H1 (cell line): Measurements from ENCODE around the gene DAZAP1. TPM values are rescaled to one million over a fixed set of nuclear protein-coding genes. Genes with fewer than 3 reads are reported as not detected.

Source experiments
- CTCF ChIA-PET: fragments of 300-600 bp; sonication (Branson Sonifier 250); formaldehyde crosslinking; loops from one replicate; lab custom pipeline; 2021; ENCODE audit not compliant: partially characterized antibody; lab: Charles Lee
- POLR2A ChIA-PET: fragments of 300-600 bp; sonication (Branson Sonifier 250); formaldehyde crosslinking; loops from one replicate; lab custom pipeline; 2021; ENCODE audit warnings: inconsistent platforms; ENCODE audit not compliant: partially characterized antibody; lab: Charles Lee
- DNase-seq, 2 experiments: peaks; one replicate each; pipeline versions ENCODE4 v3.0.0 to v3.0.0-alpha.2; 2010 to 2022; ENCODE audit warnings: low spot score in 2 of 2, low read depth in 1 of 2, mixed read lengths in 1 of 2
- FAIRE-seq: peaks from 2 replicates; lab custom pipeline; 2011; peaks lifted over from hg19 to GRCh38; lab: Jason Lieb, UNC
- H2AFZ ChIP-seq: 2 replicates; pipeline ENCODE4 v1.8.1; 2012; ENCODE audit warnings: low read length, inconsistent platforms
- H2AK5ac ChIP-seq: 2 replicates; pipeline ENCODE4 v1.6.1; 2013; ENCODE audit warnings: low read depth, low read length
- H2BK120ac ChIP-seq: replicated peaks from 2 replicates; pipeline ENCODE3; 2013; ENCODE audit warnings: low read depth, low read length, inconsistent platforms
- H2BK12ac ChIP-seq: 2 replicates; pipeline ENCODE4 v1.6.1; 2013; ENCODE audit warnings: low read depth, low read length
- H2BK15ac ChIP-seq: 2 replicates; pipeline ENCODE4 v1.6.1; 2013; ENCODE audit warnings: low read length
- H2BK20ac ChIP-seq: 2 replicates; pipeline ENCODE4 v1.6.1; 2013; ENCODE audit warnings: low read length
- H2BK5ac ChIP-seq: 2 replicates; pipeline ENCODE4 v1.6.1; 2013; ENCODE audit warnings: low read depth, low read length
- H3K14ac ChIP-seq: 2 replicates; pipeline ENCODE4 v1.6.1; 2013; ENCODE audit warnings: inconsistent platforms; ENCODE audit not compliant: insufficient read length
- H3K18ac ChIP-seq: 2 replicates; pipeline ENCODE4 v1.6.1; 2013; ENCODE audit warnings: low read length; ENCODE audit errors: extremely low read depth
- H3K23ac ChIP-seq: 2 replicates; pipeline ENCODE4 v1.6.1; 2013; ENCODE audit warnings: inconsistent platforms; ENCODE audit not compliant: insufficient read length
- H3K23me2 ChIP-seq: 2 replicates; pipeline ENCODE4 v1.6.1; 2013; ENCODE audit warnings: low read depth, low read length
- H3K27ac ChIP-seq: 2 replicates; pipeline ENCODE4 v1.6.1; 2011; ENCODE audit warnings: low read depth, low read length, inconsistent platforms
- H3K27me3 ChIP-seq, 4 experiments: replicated peaks in 1 of 4; 1 replicate in 1 of 4; 2 replicates in 3 of 4; pipeline versions ENCODE4 v1.6.1 to v1.8.1; 2011 to 2013; ENCODE audit warnings: low read length in 3 of 4, mild to moderate bottlenecking in 3 of 4, inconsistent platforms in 2 of 4, mixed read lengths in 2 of 4, moderate library complexity in 1 of 4; ENCODE audit not compliant: control insufficient read depth in 3 of 4, insufficient read depth in 3 of 4; ENCODE audit errors: extremely low read depth in 1 of 4
- H3K36me3 ChIP-seq, 4 experiments: 2 replicates each; pipeline versions ENCODE4 v1.6.1 to v1.8.1; 2011 to 2013; ENCODE audit warnings: mild to moderate bottlenecking in 4 of 4, low read length in 3 of 4, moderate library complexity in 2 of 4, control low read depth in 1 of 4, inconsistent platforms in 1 of 4; ENCODE audit not compliant: insufficient read depth in 4 of 4, control insufficient read depth in 2 of 4
- H3K4ac ChIP-seq: replicated peaks from 2 replicates; pipeline ENCODE3; 2013; ENCODE audit warnings: low read length, low read depth, mixed read lengths, inconsistent platforms; ENCODE audit not compliant: insufficient read length
- H3K4me1 ChIP-seq, 4 experiments: replicated peaks in 1 of 4; 1 replicate in 1 of 4; 2 replicates in 3 of 4; pipeline versions ENCODE4 v1.6.1 to v1.8.1; 2011 to 2013; ENCODE audit warnings: low read length in 3 of 4, inconsistent platforms in 2 of 4, mixed read lengths in 1 of 4; ENCODE audit not compliant: insufficient read depth in 4 of 4, control insufficient read depth in 3 of 4
- H3K4me2 ChIP-seq, 2 experiments: 2 replicates each; pipeline versions ENCODE4 v1.6.1 to v1.8.1; 2011 to 2013; ENCODE audit warnings: low read depth in 2 of 2, low read length in 2 of 2, control low read depth in 1 of 2, inconsistent platforms in 1 of 2, mild to moderate bottlenecking in 1 of 2; ENCODE audit not compliant: insufficient read depth in 1 of 2
- H3K4me3 ChIP-seq, 4 experiments: fragments of 200-600, 300-600 bp in 1 of 4; sonication (generic), shearing (Covaris generic), sonication (Bioruptor Twin) in 1 of 4; 2 replicates each; pipeline versions ENCODE4 v1.5.1 to v1.8.1; 2011 to 2016; ENCODE audit warnings: low read length in 4 of 4, low read depth in 3 of 4, control low read depth in 2 of 4, inconsistent platforms in 2 of 4, mild to moderate bottlenecking in 2 of 4, mixed read lengths in 1 of 4, moderate library complexity in 1 of 4; ENCODE audit not compliant: insufficient read depth in 2 of 4; ENCODE audit errors: extremely low read depth in 1 of 4
- H3K56ac ChIP-seq: replicated peaks from 2 replicates; pipeline ENCODE3; 2013; ENCODE audit warnings: low read depth, mild to moderate bottlenecking, mixed read lengths, low read length, inconsistent platforms; ENCODE audit not compliant: insufficient read length
- H3K79me1 ChIP-seq: 2 replicates; pipeline ENCODE4 v1.6.1; 2013; ENCODE audit warnings: low read depth, low read length, control low read depth
- H3K79me2 ChIP-seq, 2 experiments: 2 replicates each; pipeline versions ENCODE4 v1.6.1 to v1.8.1; 2012 to 2013; ENCODE audit warnings: low read length in 2 of 2, mild to moderate bottlenecking in 2 of 2, inconsistent platforms in 1 of 2; ENCODE audit not compliant: insufficient read depth in 2 of 2, control insufficient read depth in 1 of 2
- H3K9ac ChIP-seq, 4 experiments: replicated peaks in 1 of 4; 1 replicate in 1 of 4; 2 replicates in 3 of 4; pipeline versions ENCODE4 v1.6.1 to v1.8.1; 2011 to 2013; ENCODE audit warnings: low read depth in 3 of 4, low read length in 3 of 4, control low read depth in 2 of 4, mild to moderate bottlenecking in 2 of 4, moderate library complexity in 2 of 4, inconsistent platforms in 1 of 4; ENCODE audit errors: extremely low read depth in 1 of 4
- H3K9me3 ChIP-seq, 2 experiments: 2 replicates each; pipeline versions ENCODE4 v1.6.1 to v1.8.1; 2012 to 2013; ENCODE audit warnings: mild to moderate bottlenecking in 2 of 2, moderate library complexity in 2 of 2, control low read depth in 1 of 2, inconsistent platforms in 1 of 2, low read depth in 1 of 2, low read length in 1 of 2, mixed read lengths in 1 of 2; ENCODE audit not compliant: insufficient read depth in 2 of 2
- H4K20me1 ChIP-seq, 2 experiments: replicated peaks in 1 of 2; 2 replicates each; pipeline versions ENCODE3 to v1.8.1; 2011 to 2013; ENCODE audit warnings: inconsistent platforms in 2 of 2, low read length in 2 of 2, mild to moderate bottlenecking in 1 of 2; ENCODE audit not compliant: insufficient read depth in 2 of 2, control insufficient read depth in 1 of 2
- H4K5ac ChIP-seq: 2 replicates; pipeline ENCODE4 v1.6.1; 2013; ENCODE audit warnings: low read length, low read depth, mixed read lengths, inconsistent platforms; ENCODE audit not compliant: insufficient read length
- H4K8ac ChIP-seq: 2 replicates; pipeline ENCODE4 v1.8.0; 2013; ENCODE audit warnings: mild to moderate bottlenecking, moderate library complexity, low read length, inconsistent platforms; ENCODE audit not compliant: insufficient read depth; ENCODE audit errors: extremely low read depth
- H4K91ac ChIP-seq: replicated peaks from 2 replicates; pipeline ENCODE3; 2013; ENCODE audit warnings: low read length, mixed read lengths, inconsistent platforms; ENCODE audit not compliant: insufficient read length
- BACH1 ChIP-seq: IDR thresholded peaks from 2 replicates; pipeline ENCODE4 v1.6.1; 2012; ENCODE audit warnings: low read length, improper control_type of control experiment
- CEBPB ChIP-seq: IDR thresholded peaks from 2 replicates; pipeline ENCODE4 v1.6.1; 2012; ENCODE audit warnings: low read depth, low read length
- GTF2F1 ChIP-seq: IDR thresholded peaks from 2 replicates; pipeline ENCODE4 v1.6.1; 2012; ENCODE audit warnings: low read depth, low read length, improper control_type of control experiment, borderline replicate concordance
- RAD21 ChIP-seq, 2 experiments: IDR thresholded peaks in 1 of 2; conservative IDR thresholded peaks in 1 of 2; 2 replicates each; pipeline ENCODE4 v1.6.1; 2011; ENCODE audit warnings: low read depth in 2 of 2, low read length in 2 of 2, improper control_type of control experiment in 1 of 2, inconsistent platforms in 1 of 2, mild to moderate bottlenecking in 1 of 2, moderate library complexity in 1 of 2
- TCF12 ChIP-seq: IDR thresholded peaks from 2 replicates; pipeline ENCODE4 v1.6.1; 2011; ENCODE audit warnings: low read depth, mild to moderate bottlenecking, low read length
- WGBS, 2 experiments: shearing (Covaris generic) in 1 of 2; methylation state at CpG; one replicate each; pipeline versions ENCODE4 v1.1.6 to v1.1.7; 2013 to 2015; ENCODE audit warnings: low lambda C conversion rate in 2 of 2, mixed read lengths in 2 of 2, inconsistent platforms in 1 of 2, low coverage in 1 of 2, missing lambda C conversion rate in 1 of 2; ENCODE audit not compliant: insufficient replicate concordance in 2 of 2, insufficient coverage in 1 of 2, insufficient read length in 1 of 2; ENCODE audit errors: extremely low coverage in 1 of 2, missing lambda C conversion rate in 1 of 2; 5-methylcytosine and 5-hydroxymethylcytosine counted together
- polyA plus RNA-seq, 7 experiments: library from polyadenylated mRNA; depleted of rRNA in 3 of 7; stranded (reverse) in 5 of 7; unstranded in 2 of 7; fragments of >200 nt in 5 of 7; fragments of 200-250 nt in 2 of 7; gene quantifications; 1 replicate in 5 of 7; 2 replicates in 1 of 7; 4 replicates in 1 of 7; pipeline versions ENCODE4 v1.2.1 to v1.2.3, GENCODE V29; 2011 to 2013; ENCODE audit warnings: missing spikeins in 2 of 7, mixed read lengths in 2 of 7
- total RNA-seq: library from RNA; stranded (reverse); fragmentation: NEBNext Ultra II Directional; extraction: Animal tissue kit (Norgen Biotek cat#: 25700); gene quantifications from 2 replicates; pipeline ENCODE4 v1.2.1, GENCODE V29; 2021
- TF ChIP-seq, protein P1 (sequence below): IDR thresholded peaks from 2 replicates; pipeline ENCODE4 v1.6.1; 2011; ENCODE audit warnings: low read depth, mild to moderate bottlenecking, low read length; ENCODE audit not compliant: insufficient read depth

DAZAP1 gene
- total and polyA plus RNA-seq, 2 of the 8 experiments (the other 6 are each of a cell fraction or from before 2014, with no cell fraction given) = 79.6 to 341 TPM

DNA sequence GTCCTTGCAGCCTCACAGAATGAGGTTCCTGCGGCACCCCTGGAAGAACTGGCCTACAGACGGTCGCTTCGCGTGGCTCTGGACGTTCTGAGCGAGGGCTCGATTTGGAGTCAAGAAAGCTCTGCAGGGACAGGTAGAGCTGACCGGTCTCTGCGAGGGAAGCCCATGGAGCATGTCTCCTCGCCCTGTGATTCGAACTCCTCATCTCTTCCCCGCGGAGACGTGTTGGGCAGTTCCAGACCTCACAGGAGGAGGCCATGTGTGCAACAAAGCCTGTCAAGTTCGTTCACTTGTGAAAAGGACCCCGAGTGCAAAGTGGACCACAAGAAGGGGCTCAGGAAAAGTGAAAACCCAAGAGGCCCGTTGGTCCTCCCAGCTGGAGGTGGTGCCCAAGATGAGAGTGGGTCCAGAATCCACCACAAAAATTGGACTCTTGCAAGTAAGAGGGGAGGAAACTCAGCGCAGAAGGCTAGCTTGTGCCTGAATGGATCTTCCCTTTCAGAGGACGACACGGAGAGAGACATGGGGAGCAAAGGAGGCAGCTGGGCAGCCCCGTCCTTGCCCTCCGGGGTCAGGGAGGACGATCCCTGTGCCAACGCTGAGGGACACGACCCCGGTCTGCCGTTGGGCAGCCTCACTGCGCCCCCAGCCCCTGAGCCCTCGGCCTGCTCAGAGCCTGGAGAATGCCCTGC, 47.1 kb upstream of the DAZAP1 start:
- H3K4me2 ChIP-seq = no peak overlapping the region
- H4K8ac ChIP-seq = no peak overlapping the region
- CTCF ChIA-PET = interaction anchor here (0.8 to 2.3 kb wide), 6 partner anchors 10 to 76 kb away, joined by 3 to 12 read pairs (median 3); no protein-coding TSS in a partner anchor
- no peak overlapping the region for H4K91ac ChIP-seq
- H3K36me3 ChIP-seq = peaks cover 12 to 69% (median 32%) of the 10 kb centered on the region in 4 experiments
- H3K79me2 ChIP-seq = peaks cover 0 to 23% of the 10 kb centered on the region in 2 experiments; a peak in 3 of 4 replicates
- H2BK5ac ChIP-seq = no peak overlapping the region; the same call in 1 of the 2 replicates
- no peak overlapping the region for H2BK120ac ChIP-seq
- no peak overlapping the region for H3K4ac ChIP-seq
- H2BK12ac ChIP-seq = no peak overlapping the region
- TF ChIP-seq CEBPB (no peak), BACH1 (no peak), GTF2F1 (no peak), RAD21 (IDR thresholded peaks at IDR 0.05 in 1 of 2, conservative IDR thresholded peaks at IDR 0.05 in 1 of 2; ENCODE audit: low read depth in 2 of 2, low read length in 2 of 2) (no peak), TCF12 (no peak)
- TF ChIP-seq, protein P1, sequence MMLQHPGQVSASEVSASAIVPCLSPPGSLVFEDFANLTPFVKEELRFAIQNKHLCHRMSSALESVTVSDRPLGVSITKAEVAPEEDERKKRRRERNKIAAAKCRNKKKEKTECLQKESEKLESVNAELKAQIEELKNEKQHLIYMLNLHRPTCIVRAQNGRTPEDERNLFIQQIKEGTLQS = no peak
- TF ChIP-seq, all 59 proteins: peak for 0
- peaks cover 5% of the 10 kb centered on the region; the same call in 1 of the 2 replicates for H3K79me1 ChIP-seq
- peaks cover 3 to 17% (median 13%) of the 10 kb centered on the region in 4 experiments; a peak in 6 of 7 replicates for H3K4me1 ChIP-seq
- H3K18ac ChIP-seq = no peak overlapping the region
- FAIRE-seq (no peak), DNase-seq (no peak)
- H3K9ac ChIP-seq = no peak overlapping the region
- H2AFZ ChIP-seq = no peak overlapping the region
- H2BK20ac ChIP-seq = no peak overlapping the region
- H3K9me3 ChIP-seq = no peaks in the 10 kb centered on the region
- no peaks in the 10 kb centered on the region for H3K27me3 ChIP-seq
- H2AK5ac ChIP-seq = no peak overlapping the region
- H4K20me1 ChIP-seq = peaks cover 0 to 17% of the 10 kb centered on the region in 2 experiments
- no peak overlapping the region for H3K14ac ChIP-seq
- no peak overlapping the region for H3K56ac ChIP-seq
- H3K23me2 ChIP-seq = peaks cover 4% of the 10 kb centered on the region; the same call in 1 of the 2 replicates
- no peak overlapping the region; the same call in 1 of the 2 replicates for H3K27ac ChIP-seq
- H3K23ac ChIP-seq = no peak overlapping the region
- 90% methylated on average over 30 of the region's 30 CpGs; no CpG with 5 or more reads in 1 of the 2 experiments for WGBS, 2 experiments
- POLR2A ChIA-PET = interaction anchor here (1.7 to 3.3 kb wide), 3 partner anchors 10 to 91 kb away, joined by 3 to 12 read pairs (median 10); partner anchors contain the start of gene CIRBP
- no peak overlapping the region; the same call in 1 of the 2 replicates for H2BK15ac ChIP-seq
- H3K4me3 ChIP-seq = no peak overlapping the region
- H4K5ac ChIP-seq = no peak overlapping the region
